ENCODE results near the gene RTP2.

GRCh38 chr3:187750513-187751123 is 48.3 kb upstream of the RTP2 start:
- no peak for TF ChIP-seq CTCF (conservative IDR thresholded peaks at IDR 0.05; ENCODE audit: low read depth, low read length)
- no peak for TF ChIP-seq POLR2A (IDR thresholded peaks at IDR 0.05; ENCODE audit: low read depth, low read length)
- no peak for TF ChIP-seq CEBPB (IDR thresholded peaks at IDR 0.05; ENCODE audit: low read depth, low read length)
- TF ChIP-seq RAD21 (IDR thresholded peaks at IDR 0.05; ENCODE audit: low read length) = no peak
- no peak for TF ChIP-seq BHLHE40 (IDR thresholded peaks at IDR 0.05; ENCODE audit: low read depth, low read length)
- TF ChIP-seq RCOR1 (IDR thresholded peaks at IDR 0.05; ENCODE audit: insufficient replicate concordance, low read length) = no peak
